BLaER1 (cell line): ENCODE measurements around the gene NT5E.
"Not testable (repeated sequence)": the region's sequence is repeated elsewhere in the genome, so short reads cannot be mapped to it uniquely, and the experiment has no call there.

Source experiments
- H3K27ac ChIP-seq: shearing (Covaris generic); formaldehyde crosslinking; 2 replicates; pipeline ENCODE4 v1.8.1; 2022
- H3K27me3 ChIP-seq: shearing (Covaris generic); formaldehyde crosslinking; 2 replicates; pipeline ENCODE4 v1.8.1; 2022
- H3K36me3 ChIP-seq: shearing (Covaris generic); formaldehyde crosslinking; 2 replicates; pipeline ENCODE4 v1.8.1; 2022
- H3K4me1 ChIP-seq: shearing (Covaris generic); formaldehyde crosslinking; 2 replicates; pipeline ENCODE4 v1.8.1; 2022
- H3K4me2 ChIP-seq: shearing (Covaris generic); formaldehyde crosslinking; 2 replicates; pipeline ENCODE4 v1.8.1; 2022
- H3K4me3 ChIP-seq: shearing (Covaris generic); formaldehyde crosslinking; 2 replicates; pipeline ENCODE4 v1.8.1; 2022
- H3K9ac ChIP-seq: shearing (Covaris generic); formaldehyde crosslinking; 2 replicates; pipeline ENCODE4 v1.8.1; 2022
- H3K9me3 ChIP-seq: shearing (Covaris generic); formaldehyde crosslinking; 2 replicates; pipeline ENCODE4 v1.8.1; 2022
- H4K20me1 ChIP-seq: shearing (Covaris generic); formaldehyde crosslinking; 2 replicates; pipeline ENCODE4 v1.8.1; 2022
- Cebpa-rat ChIP-seq: shearing (Covaris generic); IDR thresholded peaks from 2 replicates; pipeline ENCODE4 v1.8.1; 2022

The NT5E gene

GRCh38 chr6:85498596-85499258, 48.8 kb downstream of the NT5E start:
- no peak overlapping the region for H3K27ac ChIP-seq
- H3K4me1 ChIP-seq: peaks cover 7% of the 10 kb centered on the region
- no peak for TF ChIP-seq Cebpa-rat

GRCh38 chr6:85506441-85507093, 56.7 kb downstream of the NT5E start:
- Histone ChIP-seq H3K9ac (no peak overlapping the region), H3K4me3 (no peak overlapping the region), H3K36me3 (peaks cover 15% of the 10 kb centered on the region), H3K27me3 (no peaks in the 10 kb centered on the region), H3K9me3 (no peaks in the 10 kb centered on the region), H3K4me1 (no peaks in the 10 kb centered on the region), H4K20me1 (no peaks in the 10 kb centered on the region), H3K27ac (no peak overlapping the region), H3K4me2 (no peak overlapping the region)
- no peak for TF ChIP-seq Cebpa-rat

More at GRCh38 chr6:85498596-85499258, 48.8 kb downstream of the NT5E start:
- Histone ChIP-seq H3K4me2 (no peak overlapping the region), H3K36me3 (no peaks in the 10 kb centered on the region), H3K9me3 (peaks cover 14% of the 10 kb centered on the region), H3K4me3 (no peak overlapping the region), H4K20me1 (no peaks in the 10 kb centered on the region), H3K27me3 (no peaks in the 10 kb centered on the region), H3K9ac (no peak overlapping the region)

GRCh38 chr6:85516168-85516567, 66.3 kb downstream of the NT5E start:
- no peak overlapping the region for H3K27ac ChIP-seq
- TF ChIP-seq Cebpa-rat: no peak
- H3K36me3 ChIP-seq: peaks cover 25% of the 10 kb centered on the region

GRCh38 chr6:85524281-85524680, 74.4 kb downstream of the NT5E start:
- not testable (repeated sequence) for H4K20me1 ChIP-seq, H3K4me2 ChIP-seq, H3K27me3 ChIP-seq, H3K4me3 ChIP-seq, H3K27ac ChIP-seq, H3K4me1 ChIP-seq, H3K9me3 ChIP-seq, H3K9ac ChIP-seq
- peaks cover 39% of the 10 kb centered on the region for H3K36me3 ChIP-seq

More at GRCh38 chr6:85516168-85516567, 66.3 kb downstream of the NT5E start:
- Histone ChIP-seq H3K4me3 (no peak overlapping the region), H3K4me1 (no peaks in the 10 kb centered on the region), H3K9ac (no peak overlapping the region), H3K4me2 (no peak overlapping the region), H3K27me3 (no peaks in the 10 kb centered on the region), H3K9me3 (no peaks in the 10 kb centered on the region), H4K20me1 (no peaks in the 10 kb centered on the region)

GRCh38 chr6:85537055-85537494, 87.2 kb downstream of the NT5E start:
- H3K4me3 ChIP-seq: no peak overlapping the region
- no peaks in the 10 kb centered on the region for H3K27me3 ChIP-seq
- H3K27ac ChIP-seq: no peak overlapping the region
- H3K4me1 ChIP-seq: no peaks in the 10 kb centered on the region
- H3K9ac ChIP-seq: no peak overlapping the region
- TF ChIP-seq Cebpa-rat: no peak
- no peak overlapping the region for H3K4me2 ChIP-seq
- H3K9me3 ChIP-seq: no peaks in the 10 kb centered on the region
- peaks cover 10% of the 10 kb centered on the region for H3K36me3 ChIP-seq
- H4K20me1 ChIP-seq: no peaks in the 10 kb centered on the region

GRCh38 chr6:85544776-85545175, 94.9 kb downstream of the NT5E start:
- peaks cover 7% of the 10 kb centered on the region; the same call in 1 of the 2 replicates for H3K36me3 ChIP-seq
- no peaks in the 10 kb centered on the region for H3K27me3 ChIP-seq
- no peaks in the 10 kb centered on the region for H3K4me1 ChIP-seq
- no peak overlapping the region for H3K4me2 ChIP-seq
- H3K27ac ChIP-seq: no peak overlapping the region
- no peak overlapping the region for H3K4me3 ChIP-seq
- H3K9me3 ChIP-seq: no peaks in the 10 kb centered on the region
- no peak overlapping the region for H3K9ac ChIP-seq
- TF ChIP-seq Cebpa-rat: no peak
- no peaks in the 10 kb centered on the region for H4K20me1 ChIP-seq
